HG02763 (cell line): ENCODE measurements around the gene TRIM67.

Experiments
- ATAC-seq: cut with Tn5 transposase; IDR thresholded peaks from one replicate; pipeline ENCODE4 v1.9.1; 2021; ENCODE audit warnings: mild to moderate bottlenecking, moderate library complexity; ENCODE audit not compliant: unreplicated experiment

TRIM67 gene

DNA sequence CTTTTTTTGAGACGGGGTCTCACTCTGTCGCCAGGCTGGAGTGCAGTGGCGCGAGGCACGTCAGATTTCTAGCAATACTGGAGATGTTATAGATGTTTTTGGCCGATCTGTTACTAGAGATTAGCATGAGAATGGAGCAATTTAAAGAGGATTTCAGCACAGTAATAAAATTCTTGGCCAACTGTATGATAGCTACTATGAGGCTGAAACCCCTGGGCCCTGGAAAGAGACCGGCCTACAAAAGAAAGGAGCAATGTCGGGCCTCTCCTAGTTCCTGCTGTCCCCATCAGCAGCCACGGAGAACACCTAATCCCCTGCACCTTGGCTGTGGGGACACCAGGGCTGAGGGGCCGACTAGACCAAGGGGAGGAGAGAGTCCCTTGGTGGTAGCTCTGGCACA is 69.7 kb downstream of the TRIM67 start:
- no peak for ATAC-seq

DNA sequence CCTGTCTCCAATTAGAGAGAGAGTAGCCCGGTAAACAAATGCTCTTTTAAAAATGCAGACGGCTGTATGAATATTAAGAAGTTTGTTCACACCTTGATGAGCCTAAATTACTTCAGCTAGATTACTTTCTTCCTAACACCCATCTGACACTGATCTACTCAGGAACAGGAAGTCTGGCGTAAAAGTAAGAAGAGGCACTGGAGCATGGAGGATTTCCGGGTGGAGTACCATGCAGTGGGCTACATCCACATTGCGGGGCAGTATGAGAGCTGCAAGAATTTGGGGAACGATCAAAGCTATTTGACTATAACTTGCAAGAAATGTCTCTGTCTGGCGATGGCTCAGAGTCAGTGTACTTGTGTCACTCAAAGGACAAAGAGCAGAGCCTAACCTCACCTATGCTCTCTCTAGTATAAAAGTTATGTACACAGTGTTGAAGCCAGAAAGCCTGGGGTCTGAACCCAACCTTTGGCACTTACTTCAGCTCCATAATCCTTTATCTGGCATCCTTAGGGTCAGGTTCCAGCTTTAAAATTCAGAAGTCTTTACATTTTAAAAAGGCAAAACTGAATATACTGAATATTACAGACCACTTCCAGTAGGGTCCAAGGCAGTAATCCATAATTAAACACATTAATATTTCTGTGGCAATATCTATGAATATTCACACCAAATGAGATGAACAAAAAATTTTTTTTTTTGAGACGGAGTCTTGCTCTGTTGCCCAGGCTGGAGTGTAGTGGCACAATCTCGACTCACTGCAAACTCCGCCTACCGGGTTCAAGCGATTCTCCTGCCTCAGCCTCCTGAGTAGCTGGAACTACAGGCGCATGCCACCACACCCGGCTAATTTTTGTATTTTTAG is 71.2 kb downstream of the TRIM67 start:
- no peak for ATAC-seq

DNA sequence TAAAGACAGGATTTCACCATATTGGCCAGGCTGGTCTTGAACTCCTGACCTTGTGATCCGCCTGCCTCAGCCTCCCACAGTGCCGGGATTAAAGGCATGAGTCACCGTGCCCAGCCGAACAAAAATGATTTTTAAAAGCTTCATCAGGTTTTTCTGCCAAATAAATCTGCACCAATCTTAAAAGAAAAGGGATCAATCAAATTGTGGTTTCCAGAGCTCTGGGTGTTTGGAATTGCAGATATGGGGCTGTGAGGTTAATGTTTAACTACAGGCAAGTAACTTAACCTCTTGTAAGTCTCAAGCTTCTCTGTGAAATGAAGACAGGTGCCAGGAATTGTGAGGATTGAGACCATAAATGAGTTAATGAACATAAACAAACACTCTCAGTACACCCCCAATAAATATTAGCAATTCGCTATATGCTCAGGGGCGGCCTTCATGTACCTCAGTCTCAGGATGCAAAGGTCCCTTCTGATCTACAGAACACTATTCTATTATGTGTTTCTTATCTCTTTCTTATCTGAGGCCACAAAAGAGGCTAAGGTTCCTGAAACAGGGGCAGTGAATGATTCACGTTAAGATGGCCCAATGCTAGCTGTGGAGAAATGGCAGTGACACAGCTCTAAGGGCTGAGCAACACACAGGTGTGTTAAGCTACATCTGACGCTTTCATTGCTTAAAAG is 72.0 kb downstream of the TRIM67 start:
- no peak for ATAC-seq

DNA sequence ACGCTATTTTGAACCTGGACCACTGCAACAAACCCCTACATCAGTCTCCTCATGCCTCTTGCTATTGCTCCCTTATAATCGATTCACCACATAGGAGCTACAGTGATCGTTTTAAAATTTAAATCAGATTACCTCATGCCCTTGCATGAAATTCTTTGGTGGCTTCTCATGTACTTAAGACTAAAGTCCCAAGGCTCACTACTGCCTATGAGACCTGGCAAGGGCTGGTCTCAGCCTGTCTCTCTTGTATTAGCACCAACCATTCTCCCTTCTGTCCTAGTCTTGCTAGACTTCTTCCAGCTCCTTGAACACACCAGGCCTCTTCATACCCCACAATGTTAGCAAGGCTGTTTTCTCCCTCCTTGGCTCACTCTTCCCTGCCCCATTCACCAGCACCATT is 72.6 kb downstream of the TRIM67 start:
- no peak for ATAC-seq

DNA sequence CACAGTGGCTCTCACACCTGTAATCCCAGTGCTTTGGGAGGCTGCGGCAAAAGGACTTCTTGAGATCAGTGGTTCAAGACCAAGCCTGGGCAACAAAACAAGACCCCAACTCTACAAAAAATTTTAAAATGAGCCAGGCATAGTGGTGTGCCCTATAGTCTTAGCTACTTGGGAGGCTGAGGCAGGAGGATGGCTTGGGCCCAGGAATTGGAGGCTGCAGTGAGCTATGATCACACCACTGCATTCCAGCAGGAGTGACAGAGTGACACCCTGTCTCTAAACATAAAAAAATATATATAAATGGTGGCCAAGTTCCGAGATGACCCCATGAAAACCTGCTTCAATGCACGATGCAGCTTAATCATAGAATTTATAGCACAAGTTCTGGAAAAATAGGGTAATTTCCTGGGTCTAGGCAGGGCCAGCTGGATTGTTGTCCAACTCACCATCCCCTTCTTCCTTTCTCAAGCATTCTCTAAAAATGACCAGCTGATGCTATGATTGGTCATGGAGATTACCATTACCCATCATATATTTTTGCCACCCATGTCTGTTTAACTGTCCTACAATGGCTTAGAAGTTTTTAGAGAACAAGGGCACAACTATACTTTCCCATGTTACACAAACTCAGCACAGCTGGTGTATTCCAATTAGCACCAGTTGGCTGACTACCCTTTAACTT is 73.8 kb downstream of the TRIM67 start:
- ATAC-seq, result no peak

DNA sequence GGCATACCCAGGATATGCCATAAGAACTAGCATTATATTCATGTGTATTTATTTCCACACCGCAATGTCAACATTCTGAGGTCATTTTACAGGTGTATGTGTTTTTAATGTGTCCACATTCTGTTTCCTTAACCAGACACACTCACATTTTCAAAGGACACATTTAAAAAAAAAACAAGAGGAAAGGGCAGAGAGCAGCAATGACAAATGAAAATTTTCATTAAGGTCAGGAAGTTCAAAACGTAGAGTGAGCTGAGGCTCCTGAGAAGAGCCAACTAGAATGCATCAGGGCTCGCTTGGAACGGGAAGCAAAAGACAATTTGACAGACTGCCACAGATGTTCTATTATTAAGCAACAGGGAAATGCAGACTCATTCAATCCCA is 74.3 kb downstream of the TRIM67 start:
- ATAC-seq, result no peak

DNA sequence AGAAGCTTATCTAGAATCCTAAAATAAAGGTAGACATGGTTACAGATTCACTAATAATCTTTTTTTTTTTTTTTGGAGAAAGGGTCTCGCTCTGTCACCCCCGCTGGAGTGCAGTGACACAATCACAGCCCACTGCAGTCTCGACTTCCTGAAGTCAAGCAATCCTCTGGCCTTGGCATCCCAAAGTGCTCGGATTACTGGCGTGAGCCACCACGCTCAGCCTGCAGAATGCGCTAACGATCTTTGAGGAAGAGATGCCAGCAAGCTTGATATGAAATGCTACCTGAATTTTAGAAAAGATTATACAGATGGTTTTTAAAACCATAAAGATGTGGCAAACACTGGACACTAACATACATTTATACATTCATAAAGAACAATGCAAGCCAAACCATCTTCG is 75.1 kb downstream of the TRIM67 start:
- no peak for ATAC-seq

DNA sequence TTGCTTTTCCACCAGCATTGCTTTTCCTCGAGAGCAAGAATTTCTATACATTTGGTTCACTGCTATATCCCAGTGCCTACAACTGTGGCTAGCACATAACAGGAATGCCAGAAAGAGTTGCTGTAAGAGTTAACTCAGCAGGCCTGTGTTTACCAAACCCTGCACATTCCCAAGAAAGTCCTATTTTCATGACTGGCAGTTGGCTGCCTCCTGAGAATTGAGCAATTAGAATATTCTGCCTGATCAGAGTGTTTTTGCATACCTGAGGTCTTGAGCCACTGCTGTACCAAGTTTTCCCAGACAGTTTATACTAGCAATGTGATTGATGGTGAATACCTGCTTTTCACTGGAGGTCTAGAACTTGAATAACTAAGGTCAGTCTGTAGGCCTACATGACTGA is 76.4 kb downstream of the TRIM67 start:
- ATAC-seq, result no peak

DNA sequence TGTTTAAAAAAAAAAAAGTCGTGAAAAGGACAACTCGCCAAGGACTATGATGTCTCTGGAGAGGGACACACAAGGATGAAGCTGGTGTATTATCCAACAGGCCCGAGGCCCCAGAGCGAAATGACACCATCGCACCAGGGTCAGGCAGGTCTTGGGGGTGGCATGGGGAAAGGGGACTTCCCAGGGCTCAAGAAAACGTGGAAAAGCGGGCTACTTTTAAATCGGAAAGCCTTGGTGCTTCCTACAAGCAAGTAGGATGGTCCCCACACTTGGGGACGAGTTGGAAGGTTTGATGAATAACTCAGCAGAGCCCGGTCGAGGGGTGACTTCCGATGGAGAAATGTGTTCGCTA is 78.6 kb downstream of the TRIM67 start:
- ATAC-seq, result peak; percentile 8

DNA sequence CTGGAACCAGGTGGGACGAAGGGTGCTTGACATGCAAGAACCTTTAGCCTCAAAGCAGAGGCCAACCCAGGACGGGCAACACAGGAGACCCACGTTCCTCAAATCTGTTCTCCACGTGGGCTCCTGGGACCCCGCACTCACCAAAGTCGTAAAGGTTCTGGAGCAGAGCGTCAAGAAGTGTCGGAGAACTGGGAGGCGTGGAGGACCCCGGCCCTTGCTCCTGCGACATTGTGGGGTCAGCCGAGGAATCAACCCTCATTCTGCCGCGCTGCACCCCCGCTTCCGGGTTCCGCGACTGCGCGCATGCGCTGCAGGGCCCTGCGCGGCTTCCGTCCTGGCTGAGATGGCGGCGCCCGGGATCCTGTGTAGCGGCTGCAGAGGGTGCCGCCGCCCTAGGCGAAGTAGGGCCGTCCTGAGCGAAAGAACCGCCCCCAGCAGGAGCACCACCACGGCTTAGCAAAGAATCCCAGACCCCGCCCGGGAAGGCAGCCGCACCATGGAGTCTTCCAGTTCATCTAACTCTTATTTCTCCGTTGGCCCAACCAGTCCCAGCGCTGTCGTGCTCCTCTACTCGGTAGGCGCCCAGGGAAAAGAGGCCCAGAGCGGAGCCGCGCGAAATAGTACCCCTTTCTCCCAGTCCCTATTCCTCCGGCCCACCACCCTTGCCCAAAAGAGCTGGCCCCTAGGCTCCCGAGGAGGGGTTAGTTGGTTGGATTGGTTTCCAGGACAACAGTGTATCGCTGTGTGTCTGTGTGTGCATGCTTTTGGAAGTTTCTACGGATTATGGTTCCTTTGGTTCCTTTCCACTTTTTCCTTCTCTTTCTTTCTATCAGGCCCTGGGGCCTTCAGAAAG is 79.3 kb downstream of the TRIM67 start, which contains the start of gene GNPAT:
TSS of gene GNPAT (plus strand) at position 330 of the 853 bp plus-strand sequence. CDS start at position 497, 167 bp downstream.
- peak; percentile 92 for ATAC-seq

DNA sequence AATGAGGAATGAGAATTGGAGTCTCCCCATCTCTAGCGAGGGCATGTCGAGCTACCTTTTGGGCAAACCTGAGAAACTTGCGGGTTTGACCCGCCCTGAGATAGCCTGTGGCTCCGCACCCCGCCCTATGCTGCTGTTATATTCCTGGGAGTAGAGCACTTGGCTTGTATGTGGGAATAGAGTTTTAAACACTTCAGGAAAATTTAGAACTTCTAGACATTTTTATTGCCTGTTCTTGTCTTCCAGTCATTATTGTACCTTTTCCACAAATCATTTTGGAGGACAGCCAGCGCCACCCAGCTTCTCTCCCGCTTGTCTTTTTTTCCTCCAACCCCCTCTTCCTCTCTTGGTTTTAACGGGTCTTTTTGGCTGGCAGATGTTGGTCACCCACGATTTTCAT is 79.9 kb downstream of the TRIM67 start:
- ATAC-seq, result peak; percentile 28

DNA sequence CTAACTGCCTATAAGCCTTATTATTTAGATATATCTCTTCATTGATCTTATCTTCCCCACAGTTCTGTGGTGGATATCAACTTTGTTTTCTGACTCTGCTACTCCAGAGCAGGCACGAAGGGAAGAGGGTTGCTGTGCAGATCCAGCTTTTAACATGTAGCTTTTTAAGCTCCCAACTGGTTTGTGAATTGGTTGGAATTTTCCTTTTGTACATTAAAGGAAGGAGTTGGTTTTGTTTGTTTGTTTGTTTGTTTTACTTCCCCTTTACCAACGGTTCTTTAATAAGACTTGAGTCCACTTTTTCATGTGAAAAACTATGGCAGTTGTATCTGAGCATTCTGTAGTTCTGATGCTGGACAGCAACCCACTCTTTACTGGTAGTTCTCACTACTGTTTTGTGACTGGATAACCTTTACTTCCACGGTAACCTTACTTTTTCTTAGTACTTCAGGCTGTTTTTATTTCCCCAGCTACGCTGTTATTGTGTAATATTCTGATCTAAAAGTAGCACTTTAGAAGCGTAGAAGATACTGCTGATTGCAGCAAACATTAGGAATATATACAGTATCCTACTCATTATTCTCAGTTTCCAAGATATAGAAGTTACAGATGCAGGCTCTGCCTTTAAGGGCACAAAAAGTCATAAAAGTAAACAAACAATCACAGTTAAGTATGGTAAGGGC is 80.8 kb downstream of the TRIM67 start:
- no peak for ATAC-seq

DNA sequence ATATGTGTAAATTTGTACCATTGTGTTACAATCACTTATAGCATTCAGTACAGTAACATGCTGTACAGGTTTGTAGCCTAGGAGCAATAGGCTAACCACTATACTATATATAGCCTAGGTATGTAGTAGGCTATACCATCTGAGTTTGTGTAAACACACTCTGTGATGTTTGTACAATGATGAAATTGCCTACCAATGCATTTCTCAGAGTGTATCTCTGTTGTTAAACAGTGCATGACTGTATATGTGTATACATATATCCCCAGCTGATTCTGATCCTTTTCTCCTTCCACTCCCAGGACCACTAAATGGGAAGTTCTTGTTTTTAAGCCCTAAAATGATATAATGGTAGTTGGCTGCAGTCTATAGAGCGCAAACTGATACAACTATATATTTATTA is 86.9 kb downstream of the TRIM67 start:
- no peak for ATAC-seq

DNA sequence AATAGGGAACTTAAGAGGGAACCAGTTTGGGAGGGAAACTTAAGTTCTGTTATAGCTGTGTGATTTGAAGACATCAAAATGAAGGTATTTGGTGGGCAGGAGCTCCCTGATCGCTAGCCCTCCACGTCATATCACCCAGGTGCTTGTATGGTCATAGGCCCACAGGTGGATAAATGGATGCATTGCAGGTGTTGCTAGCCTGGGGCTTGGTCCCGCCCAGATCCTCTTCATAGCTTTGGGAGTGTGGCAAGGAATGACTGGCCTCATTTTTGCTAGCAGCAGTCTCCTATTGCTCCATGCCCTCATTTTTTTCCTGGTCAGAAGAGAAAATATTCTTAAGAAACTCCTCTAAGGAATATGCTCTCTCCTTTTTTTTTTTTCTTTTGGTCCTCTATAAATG is 90.5 kb downstream of the TRIM67 start:
- ATAC-seq, result no peak

DNA sequence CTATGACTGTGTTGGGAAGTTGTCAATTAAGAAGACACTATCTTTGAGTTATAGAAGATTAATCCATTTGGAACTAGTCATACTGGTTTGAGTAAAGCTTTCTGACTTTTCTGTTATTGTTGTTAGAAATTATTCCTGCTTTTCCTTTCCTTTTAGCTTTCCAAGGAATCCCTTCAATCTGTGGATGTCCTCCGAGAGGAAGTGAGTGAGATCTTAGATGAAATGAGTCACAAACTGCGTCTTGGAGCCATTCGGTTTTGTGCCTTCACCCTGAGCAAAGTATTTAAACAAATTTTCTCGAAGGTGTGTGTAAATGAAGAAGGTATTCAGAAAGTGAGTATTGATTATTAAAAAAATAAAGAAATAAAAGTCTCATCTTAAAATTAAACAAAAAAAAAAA is 98.5 kb downstream of the TRIM67 start:
- no peak for ATAC-seq

DNA sequence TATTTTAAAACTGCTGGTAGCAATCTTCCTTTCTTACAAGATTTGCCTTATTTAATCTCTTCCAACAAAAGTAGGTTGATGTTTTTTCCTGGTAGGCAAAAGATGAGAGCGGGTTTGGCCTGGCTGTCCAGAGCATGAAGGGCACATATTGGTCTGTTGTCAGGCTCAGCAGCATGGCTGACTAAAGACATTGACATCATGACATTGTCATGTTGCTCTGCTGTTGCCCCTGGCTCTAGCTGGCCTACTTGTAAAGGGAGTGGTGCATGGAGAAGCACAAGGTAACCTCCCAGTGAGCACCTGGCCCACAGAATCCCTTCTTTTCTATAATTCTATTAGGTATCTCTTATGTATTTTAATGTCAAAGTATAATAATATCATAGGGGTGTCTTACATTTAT is 102.8 kb downstream of the TRIM67 start:
- no peak for ATAC-seq

DNA sequence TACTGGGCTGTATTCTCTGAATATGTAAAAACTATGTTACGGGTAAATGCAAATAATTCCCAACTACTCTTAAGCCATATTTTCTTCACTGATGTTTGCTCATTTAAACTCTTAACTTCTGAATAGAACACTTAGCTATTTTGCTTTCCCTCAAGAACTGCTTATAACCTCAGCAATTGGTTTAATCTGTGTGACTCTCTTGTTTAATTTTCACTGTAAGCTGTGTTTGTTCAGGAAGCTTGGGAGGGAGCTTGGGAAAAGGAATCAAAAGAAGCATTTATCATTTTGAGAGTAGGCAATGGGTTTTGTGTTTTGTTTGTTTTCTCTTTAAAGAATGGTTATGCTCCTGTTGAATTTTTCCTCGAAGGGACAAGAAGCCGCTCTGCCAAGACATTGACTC is 103.5 kb downstream of the TRIM67 start:
- no peak for ATAC-seq

DNA sequence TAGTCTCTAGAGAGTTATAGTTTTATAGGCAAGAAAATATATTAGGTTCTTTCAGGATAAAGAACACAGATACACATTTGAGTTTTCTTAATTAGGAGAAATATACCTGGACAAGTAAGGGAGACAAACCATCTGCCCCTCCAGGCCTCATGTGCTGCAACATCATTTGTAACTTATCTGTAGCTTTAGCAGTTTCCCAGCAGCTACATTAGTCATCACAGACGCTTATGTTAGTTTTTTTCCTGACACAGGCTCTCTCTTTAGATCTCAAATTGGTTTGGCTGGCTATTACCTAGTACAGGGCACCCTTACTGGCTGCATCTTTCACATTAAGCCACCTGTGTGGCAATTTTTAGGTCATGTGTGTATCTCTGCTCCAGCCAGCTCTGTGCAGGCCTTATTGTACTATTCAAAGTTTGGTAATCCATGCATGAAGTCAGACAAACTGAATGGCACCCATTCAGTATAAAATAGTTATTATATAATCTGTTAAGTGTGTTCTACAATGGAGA is 105.0 kb downstream of the TRIM67 start:
- ATAC-seq, result no peak
